ENCODE data around the gene ZNF20.
"Not testable (repeated sequence)": the region's sequence is repeated elsewhere in the genome, so short reads cannot be mapped to it uniquely, and the experiment has no call there.

The ZNF20 gene

DNA sequence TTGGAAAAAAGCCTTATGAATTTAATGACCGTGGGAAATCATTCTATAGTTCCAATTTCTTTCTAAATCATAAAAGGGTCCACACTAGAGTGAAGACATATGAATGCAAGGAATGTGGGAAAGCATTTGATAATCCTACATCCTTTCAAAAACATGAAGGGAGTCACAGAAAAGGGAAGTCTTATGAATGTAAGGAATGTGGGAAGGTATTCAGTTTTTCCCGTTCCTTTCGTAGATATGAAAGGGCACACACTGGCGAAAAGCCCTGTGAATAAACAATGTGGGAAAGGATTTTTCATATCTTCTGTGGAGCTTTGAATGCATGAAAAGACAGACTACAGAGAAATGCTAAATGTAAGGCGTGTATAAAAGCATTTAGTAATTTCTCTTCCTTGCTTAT, 27.0 kb downstream of the ZNF20 start:
- Histone ChIP-seq H3K4me1 (ENCODE audit: control insufficient read depth in 1 of 2, insufficient read depth in 2 of 2, low read length in 2 of 2) (no peaks in the 10 kb centered on the region), H3K27ac (ENCODE audit: low read depth, low read length) (no peak overlapping the region), H3K4me3 (ENCODE audit: low read depth in 1 of 2, low read length in 2 of 2) (no peak overlapping the region), H3K27me3 (ENCODE audit: control insufficient read depth in 1 of 2, insufficient read depth in 2 of 2, low read length in 2 of 2) (no peaks in the 10 kb centered on the region), H3K36me3 (ENCODE audit: control insufficient read depth in 1 of 2, insufficient read depth in 2 of 2, low read length in 2 of 2) (peaks cover 11 to 13% of the 10 kb centered on the region in 2 donors), H3K9me3 (ENCODE audit: control insufficient read depth in 1 of 2, low read length in 2 of 2) (peaks cover 24 to 34% of the 10 kb centered on the region in 2 donors), H3K9ac (ENCODE audit: low read depth in 1 of 2, low read length in 2 of 2) (no peak overlapping the region)

DNA sequence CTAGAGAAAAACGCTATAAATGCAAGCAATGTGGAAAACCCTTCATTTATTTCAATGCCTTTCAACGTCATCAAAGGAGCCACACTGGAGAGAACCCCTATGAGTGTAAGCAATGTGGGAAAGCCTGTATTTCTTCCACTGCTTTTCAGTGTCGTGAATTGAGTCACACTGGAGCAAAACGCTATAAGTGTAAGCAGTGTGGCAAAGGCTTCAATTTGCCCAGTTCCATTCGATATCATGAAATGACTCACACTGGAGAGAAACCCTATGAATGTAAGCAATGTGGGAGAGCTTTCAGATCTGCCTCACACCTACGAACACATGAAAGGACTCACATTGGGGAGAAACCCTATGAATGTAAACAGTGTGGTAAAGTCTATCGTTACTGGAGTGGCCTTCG, 27.4 kb downstream of the ZNF20 start:
- no peaks in the 10 kb centered on the region for H3K4me1 ChIP-seq (ENCODE audit: control insufficient read depth in 1 of 2, insufficient read depth in 2 of 2, low read length in 2 of 2)
- H3K9ac ChIP-seq (ENCODE audit: low read depth in 1 of 2, low read length in 2 of 2) = no peak overlapping the region
- no peak overlapping the region for H3K27ac ChIP-seq (ENCODE audit: low read depth, low read length)
- H3K4me3 ChIP-seq (ENCODE audit: low read depth in 1 of 2, low read length in 2 of 2) = no peak overlapping the region
- peaks cover 11 to 13% of the 10 kb centered on the region in 2 donors for H3K36me3 ChIP-seq (ENCODE audit: control insufficient read depth in 1 of 2, insufficient read depth in 2 of 2, low read length in 2 of 2)
- H3K27me3 ChIP-seq (ENCODE audit: control insufficient read depth in 1 of 2, insufficient read depth in 2 of 2, low read length in 2 of 2) = no peaks in the 10 kb centered on the region
- H3K9me3 ChIP-seq (ENCODE audit: control insufficient read depth in 1 of 2, low read length in 2 of 2) = peaks cover 24 to 34% of the 10 kb centered on the region in 2 donors

DNA sequence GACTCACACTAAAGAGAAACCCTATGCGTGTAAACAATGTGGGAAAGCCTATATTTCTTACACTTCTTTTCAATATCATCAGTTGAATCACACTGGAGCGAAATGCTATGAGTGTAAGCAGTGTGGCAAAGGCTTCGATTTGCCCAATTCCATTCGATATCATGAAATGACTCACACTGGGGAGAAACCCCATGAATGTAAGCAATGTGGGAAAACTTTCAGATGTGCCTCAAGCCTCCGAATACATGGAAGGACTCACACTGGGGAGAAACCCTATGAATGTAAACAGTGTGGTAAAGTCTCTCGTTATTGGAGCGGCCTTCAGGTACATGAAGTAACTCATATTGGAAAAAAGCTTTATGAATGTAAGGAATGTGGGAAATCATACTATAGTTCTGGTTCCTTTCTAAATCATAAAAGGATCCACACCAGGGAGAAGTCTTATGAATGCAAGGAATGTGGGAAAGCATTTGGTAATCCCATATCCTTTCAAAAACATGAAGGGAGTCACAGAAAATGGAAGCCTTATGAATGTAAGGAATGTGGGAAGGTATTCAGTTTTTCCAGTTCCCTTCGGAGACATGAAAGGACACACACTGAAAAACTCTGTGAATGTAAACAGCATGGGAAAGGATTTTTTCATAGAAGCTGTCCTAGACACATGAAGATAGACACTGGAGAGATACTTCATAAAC, 28.1 kb downstream of the ZNF20 start:
- H3K9me3 ChIP-seq (ENCODE audit: control insufficient read depth in 1 of 2, low read length in 2 of 2) = peaks cover 24 to 34% of the 10 kb centered on the region in 2 donors
- peaks cover 11 to 13% of the 10 kb centered on the region in 2 donors for H3K36me3 ChIP-seq (ENCODE audit: control insufficient read depth in 1 of 2, insufficient read depth in 2 of 2, low read length in 2 of 2)
- no peak overlapping the region for H3K4me3 ChIP-seq (ENCODE audit: low read depth in 1 of 2, low read length in 2 of 2)

DNA sequence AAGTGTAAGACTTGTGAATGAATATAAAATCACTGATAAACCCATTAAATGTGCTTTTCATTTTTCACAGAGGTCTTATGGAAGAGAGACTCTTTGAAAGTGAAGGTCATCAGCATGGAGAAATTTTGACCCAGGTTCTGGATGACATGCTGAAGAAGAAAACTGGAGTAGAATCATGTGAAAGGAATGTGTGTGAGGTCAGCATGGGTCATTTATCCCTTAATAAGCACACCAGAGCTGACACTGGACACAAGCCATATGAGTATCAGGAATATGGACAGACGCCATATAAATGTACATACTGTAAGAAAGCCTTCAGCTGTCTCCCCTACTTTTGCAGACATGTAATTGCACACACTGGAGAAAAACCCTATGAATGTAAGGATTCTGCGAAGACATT, 29.0 kb downstream of the ZNF20 start:
- H3K4me3 ChIP-seq (ENCODE audit: low read depth in 1 of 2, low read length in 2 of 2) = no peak overlapping the region
- H3K9me3 ChIP-seq (ENCODE audit: control insufficient read depth in 1 of 2, low read length in 2 of 2) = peaks cover 26 to 34% of the 10 kb centered on the region in 2 donors
- H3K9ac ChIP-seq (ENCODE audit: low read depth in 1 of 2, low read length in 2 of 2) = no peak overlapping the region
- no peaks in the 10 kb centered on the region for H3K27me3 ChIP-seq (ENCODE audit: control insufficient read depth in 1 of 2, insufficient read depth in 2 of 2, low read length in 2 of 2)
- no peaks in the 10 kb centered on the region for H3K4me1 ChIP-seq (ENCODE audit: control insufficient read depth in 1 of 2, insufficient read depth in 2 of 2, low read length in 2 of 2)
- H3K36me3 ChIP-seq (ENCODE audit: control insufficient read depth in 1 of 2, insufficient read depth in 2 of 2, low read length in 2 of 2) = peaks cover 11 to 13% of the 10 kb centered on the region in 2 donors
- no peak overlapping the region for H3K27ac ChIP-seq (ENCODE audit: low read depth, low read length)

More for the DNA sequence above, 28.1 kb downstream of the ZNF20 start:
- Histone ChIP-seq H3K4me1 (ENCODE audit: control insufficient read depth in 1 of 2, insufficient read depth in 2 of 2, low read length in 2 of 2) (no peaks in the 10 kb centered on the region), H3K9ac (ENCODE audit: low read depth in 1 of 2, low read length in 2 of 2) (no peak overlapping the region), H3K27me3 (ENCODE audit: control insufficient read depth in 1 of 2, insufficient read depth in 2 of 2, low read length in 2 of 2) (no peaks in the 10 kb centered on the region), H3K27ac (ENCODE audit: low read depth, low read length) (no peak overlapping the region)

DNA sequence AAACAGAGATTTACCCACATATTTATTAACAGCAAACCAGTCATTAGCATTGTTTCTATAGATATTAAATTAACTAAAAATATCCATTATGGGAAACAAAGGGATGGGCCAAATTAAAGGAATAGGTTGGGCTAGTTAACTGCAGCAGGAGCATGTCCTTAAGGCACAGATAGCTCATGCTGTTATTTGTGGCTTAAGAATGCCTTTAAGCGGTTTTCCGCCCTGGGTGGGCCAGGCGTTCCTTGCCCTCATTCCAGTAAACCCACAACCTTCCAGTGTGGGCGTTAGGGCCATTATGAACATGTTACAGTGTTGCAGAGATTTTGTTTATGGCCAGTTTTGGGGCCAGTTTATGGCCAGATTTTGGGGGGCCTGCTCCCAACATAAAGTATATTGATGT, 36.2 kb downstream of the ZNF20 start:
- H3K9me3 ChIP-seq (ENCODE audit: control insufficient read depth in 1 of 2, low read length in 2 of 2) = peaks cover 2 to 15% of the 10 kb centered on the region in 2 donors
- H3K36me3 ChIP-seq (ENCODE audit: control insufficient read depth in 1 of 2, insufficient read depth in 2 of 2, low read length in 2 of 2); H3K27me3 ChIP-seq (ENCODE audit: control insufficient read depth in 1 of 2, insufficient read depth in 2 of 2, low read length in 2 of 2); H3K27ac ChIP-seq (ENCODE audit: low read depth, low read length); H3K9ac ChIP-seq (ENCODE audit: low read depth in 1 of 2, low read length in 2 of 2); H3K4me3 ChIP-seq (ENCODE audit: low read depth in 1 of 2, low read length in 2 of 2); H3K4me1 ChIP-seq (ENCODE audit: control insufficient read depth in 1 of 2, insufficient read depth in 2 of 2, low read length in 2 of 2): not testable (repeated sequence)

DNA sequence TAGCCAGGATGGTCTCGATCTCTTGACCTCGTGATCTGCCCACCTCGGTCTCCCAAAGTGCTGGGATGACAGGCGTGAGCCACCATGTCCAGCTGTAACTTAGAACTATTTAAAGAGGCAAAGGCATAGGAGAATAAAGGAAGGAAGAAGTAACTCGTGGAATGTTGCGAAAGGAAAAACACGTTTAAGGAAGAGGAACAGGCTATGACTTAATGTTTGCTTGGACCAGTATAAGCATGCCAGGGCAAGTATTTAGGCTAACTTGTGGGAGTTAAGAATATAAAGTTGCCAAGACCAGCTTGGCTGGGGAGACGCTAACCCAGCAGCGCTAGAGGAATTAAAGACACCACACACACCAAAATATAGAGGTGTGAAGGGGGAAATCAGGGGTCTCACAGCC, 42.1 kb downstream of the ZNF20 start:
- peaks cover 0 to 14% of the 10 kb centered on the region in 2 donors for H3K9me3 ChIP-seq (ENCODE audit: control insufficient read depth in 1 of 2, low read length in 2 of 2)
- H3K4me1 ChIP-seq (ENCODE audit: control insufficient read depth in 1 of 2, insufficient read depth in 2 of 2, low read length in 2 of 2) = peaks cover 0 to 3% of the 10 kb centered on the region in 2 donors
- no peak overlapping the region for H3K4me3 ChIP-seq (ENCODE audit: low read depth in 1 of 2, low read length in 2 of 2)
- H3K36me3 ChIP-seq (ENCODE audit: control insufficient read depth in 1 of 2, insufficient read depth in 2 of 2, low read length in 2 of 2) = no peaks in the 10 kb centered on the region
- no peak overlapping the region for H3K27ac ChIP-seq (ENCODE audit: low read depth, low read length)
- H3K27me3 ChIP-seq (ENCODE audit: control insufficient read depth in 1 of 2, insufficient read depth in 2 of 2, low read length in 2 of 2) = no peaks in the 10 kb centered on the region
- H3K9ac ChIP-seq (ENCODE audit: low read depth in 1 of 2, low read length in 2 of 2) = no peak overlapping the region

DNA sequence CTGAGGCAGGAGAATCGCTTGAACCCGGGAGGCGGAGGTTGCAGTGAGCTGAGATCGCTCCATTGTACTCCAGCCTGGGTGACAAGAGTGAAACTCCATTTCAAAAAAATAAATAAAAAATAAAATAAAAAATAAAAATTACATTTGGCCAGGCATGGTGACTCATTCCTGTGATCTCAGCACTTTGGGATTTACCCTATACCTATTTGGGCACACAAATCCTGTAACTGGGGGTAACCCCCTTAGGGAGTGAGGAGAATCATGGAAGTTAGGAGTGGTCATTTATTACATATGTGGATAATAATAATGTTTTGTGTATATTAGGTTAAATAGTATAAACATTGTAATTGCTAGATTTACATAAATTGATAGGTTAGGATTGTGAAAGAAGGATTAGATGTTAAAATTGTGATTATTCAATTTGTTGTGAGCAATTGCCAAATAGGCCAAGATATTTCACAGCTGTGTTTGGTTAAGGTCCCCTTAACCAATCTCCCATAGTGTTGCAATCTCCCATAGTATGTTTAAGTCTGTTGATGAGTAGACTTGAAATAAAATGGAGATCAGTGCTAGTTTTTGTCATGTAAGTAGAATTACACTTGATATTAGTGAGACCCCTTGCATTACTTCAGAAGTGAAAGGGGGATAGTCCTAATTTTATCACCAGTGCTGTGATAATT, 44.9 kb downstream of the ZNF20 start:
- Histone ChIP-seq H3K27me3 (ENCODE audit: control insufficient read depth in 1 of 2, insufficient read depth in 2 of 2, low read length in 2 of 2) (no peaks in the 10 kb centered on the region), H3K9me3 (ENCODE audit: control insufficient read depth in 1 of 2, low read length in 2 of 2) (peaks cover 0 to 14% of the 10 kb centered on the region in 2 donors), H3K4me1 (ENCODE audit: control insufficient read depth in 1 of 2, insufficient read depth in 2 of 2, low read length in 2 of 2) (peaks cover 0 to 5% of the 10 kb centered on the region in 2 donors), H3K36me3 (ENCODE audit: control insufficient read depth in 1 of 2, insufficient read depth in 2 of 2, low read length in 2 of 2) (no peaks in the 10 kb centered on the region), H3K27ac (ENCODE audit: low read depth, low read length) (no peak overlapping the region), H3K4me3 (ENCODE audit: low read depth in 1 of 2, low read length in 2 of 2) (no peak overlapping the region), H3K9ac (ENCODE audit: low read depth in 1 of 2, low read length in 2 of 2) (no peak overlapping the region)

DNA sequence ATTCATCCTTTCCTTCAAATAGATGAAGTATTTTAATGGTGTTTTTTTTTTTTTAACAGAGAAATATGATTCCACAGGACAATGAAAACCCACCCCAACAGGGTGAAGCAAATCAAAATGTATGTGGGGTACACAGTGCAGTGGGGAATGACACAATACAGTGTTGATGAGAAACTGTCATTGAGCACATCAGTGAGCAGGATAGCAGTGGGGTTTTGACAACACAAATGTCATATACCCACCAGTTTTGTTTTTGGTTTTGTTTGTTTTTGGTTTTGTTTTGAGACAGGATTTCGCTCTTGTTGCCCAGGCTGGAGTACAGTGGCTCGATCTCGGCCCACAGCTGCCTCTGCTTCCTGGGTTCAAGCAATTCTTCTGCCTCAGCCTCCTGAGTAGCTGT, 46.4 kb downstream of the ZNF20 start:
- Histone ChIP-seq H3K36me3 (ENCODE audit: control insufficient read depth in 1 of 2, insufficient read depth in 2 of 2, low read length in 2 of 2) (no peaks in the 10 kb centered on the region), H3K27me3 (ENCODE audit: control insufficient read depth in 1 of 2, insufficient read depth in 2 of 2, low read length in 2 of 2) (no peaks in the 10 kb centered on the region), H3K4me1 (ENCODE audit: control insufficient read depth in 1 of 2, insufficient read depth in 2 of 2, low read length in 2 of 2) (peaks cover 0 to 5% of the 10 kb centered on the region in 2 donors), H3K27ac (ENCODE audit: low read depth, low read length) (no peak overlapping the region), H3K9ac (ENCODE audit: low read depth in 1 of 2, low read length in 2 of 2) (no peak overlapping the region), H3K9me3 (ENCODE audit: control insufficient read depth in 1 of 2, low read length in 2 of 2) (peaks cover 0 to 5% of the 10 kb centered on the region in 2 donors), H3K4me3 (ENCODE audit: low read depth in 1 of 2, low read length in 2 of 2) (no peak overlapping the region)

DNA sequence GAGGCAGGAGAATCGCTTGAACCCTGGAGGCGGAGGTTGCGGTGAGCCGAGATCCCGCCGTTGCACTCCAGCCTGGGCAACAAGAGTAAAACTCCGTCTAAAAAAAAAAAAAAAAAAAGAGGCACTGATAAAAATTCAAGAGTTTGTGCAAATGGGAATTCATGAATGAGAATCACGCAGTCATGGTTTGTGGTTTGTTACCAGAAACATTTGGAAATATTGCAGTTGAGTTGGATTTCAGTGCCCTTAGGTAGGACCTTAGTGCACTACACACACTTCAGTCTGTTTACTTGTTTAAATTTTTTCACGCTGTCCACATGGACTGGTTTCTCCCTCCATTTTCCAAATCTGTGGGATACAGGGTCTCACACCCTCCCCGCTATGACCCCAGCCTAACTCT, 47.2 kb downstream of the ZNF20 start:
- Histone ChIP-seq H3K4me1 (ENCODE audit: control insufficient read depth in 1 of 2, insufficient read depth in 2 of 2, low read length in 2 of 2) (peaks cover 0 to 5% of the 10 kb centered on the region in 2 donors), H3K27me3 (ENCODE audit: control insufficient read depth in 1 of 2, insufficient read depth in 2 of 2, low read length in 2 of 2) (no peaks in the 10 kb centered on the region), H3K27ac (ENCODE audit: low read depth, low read length) (no peak overlapping the region), H3K9ac (ENCODE audit: low read depth in 1 of 2, low read length in 2 of 2) (no peak overlapping the region), H3K4me3 (ENCODE audit: low read depth in 1 of 2, low read length in 2 of 2) (peak overlapping the region in 1 of 2 donors; percentile 73), H3K9me3 (ENCODE audit: control insufficient read depth in 1 of 2, low read length in 2 of 2) (peaks cover 0 to 2% of the 10 kb centered on the region in 2 donors), H3K36me3 (ENCODE audit: control insufficient read depth in 1 of 2, insufficient read depth in 2 of 2, low read length in 2 of 2) (no peaks in the 10 kb centered on the region)

DNA sequence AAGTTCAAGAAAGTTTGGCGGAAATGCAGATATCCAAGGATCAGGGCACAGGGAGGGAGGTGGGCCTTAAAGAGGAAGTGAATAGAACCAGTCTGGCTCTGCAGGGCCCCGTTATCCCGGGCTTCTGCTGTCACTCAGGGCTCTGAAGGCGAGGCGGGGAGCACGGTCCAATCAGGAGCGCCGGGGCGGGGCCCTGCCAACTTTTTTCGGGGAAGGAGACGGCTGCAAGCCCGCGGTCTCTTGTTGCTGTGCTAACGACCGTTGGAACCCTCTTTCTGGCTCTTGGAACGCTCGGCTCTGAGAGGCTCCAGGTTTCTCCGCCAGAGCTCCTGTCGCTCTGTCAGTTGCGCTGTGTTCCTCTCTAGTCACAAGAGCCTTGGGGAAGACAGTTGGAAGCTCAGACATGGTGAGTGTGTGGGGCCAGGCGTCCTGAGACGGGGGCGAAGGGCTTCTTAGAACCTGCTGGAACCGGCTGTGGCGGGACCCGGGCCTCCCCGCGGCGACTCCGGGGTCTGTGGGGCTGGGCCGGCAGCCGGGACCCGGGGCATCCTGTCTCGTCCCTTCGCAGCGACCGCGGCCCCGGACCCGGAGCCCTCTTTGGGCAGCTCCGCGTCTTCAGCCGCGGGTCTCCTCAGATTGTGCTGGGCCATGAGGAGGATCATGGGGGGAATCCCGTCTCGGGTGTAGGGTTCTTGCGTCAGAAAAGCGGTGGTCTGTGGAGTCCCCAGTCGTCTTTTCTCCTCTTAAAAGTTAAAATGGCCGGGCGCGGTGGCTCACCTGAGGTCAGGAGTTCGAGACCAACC, 47.9 kb downstream of the ZNF20 start:
- H3K27ac ChIP-seq (ENCODE audit: low read depth, low read length) = peak overlapping the region; percentile 28
- H3K4me3 ChIP-seq (ENCODE audit: low read depth in 1 of 2, low read length in 2 of 2) = peak overlapping the region; percentile 73 to 78
- peaks cover 0 to 5% of the 10 kb centered on the region in 2 donors for H3K4me1 ChIP-seq (ENCODE audit: control insufficient read depth in 1 of 2, insufficient read depth in 2 of 2, low read length in 2 of 2)
- H3K9ac ChIP-seq (ENCODE audit: low read depth in 1 of 2, low read length in 2 of 2) = peak overlapping the region; percentile 63 to 67
- H3K9me3 ChIP-seq (ENCODE audit: control insufficient read depth in 1 of 2, low read length in 2 of 2) = peaks cover 0 to 3% of the 10 kb centered on the region in 2 donors
- H3K36me3 ChIP-seq (ENCODE audit: control insufficient read depth in 1 of 2, insufficient read depth in 2 of 2, low read length in 2 of 2) = no peaks in the 10 kb centered on the region
- H3K27me3 ChIP-seq (ENCODE audit: control insufficient read depth in 1 of 2, insufficient read depth in 2 of 2, low read length in 2 of 2) = no peaks in the 10 kb centered on the region

Measured in duodenal mucosa (tissue), 2 donors.